Measurements from ENCODE around the gene LCAT.

DNA sequence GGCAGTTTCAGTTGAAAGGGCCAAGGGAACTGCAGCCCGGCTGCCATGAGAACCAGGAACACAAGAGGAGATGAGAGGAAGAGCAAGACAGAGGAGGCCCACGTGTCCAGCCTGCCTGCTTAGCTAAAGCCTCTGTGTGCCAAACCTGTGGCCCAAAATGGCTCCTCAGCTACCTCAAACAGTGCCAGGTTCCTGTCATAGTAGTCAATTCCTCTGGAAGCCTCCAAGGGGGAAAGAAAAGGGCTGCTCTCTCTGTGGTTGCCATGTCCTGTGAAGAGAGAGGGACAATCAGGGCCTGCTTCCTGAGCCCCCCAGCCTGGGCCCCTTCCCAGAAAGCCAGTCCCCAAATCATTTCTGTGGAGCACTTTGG, 19.4 kb upstream of the LCAT start:
- TF ChIP-seq CTCF (IDR thresholded peaks at IDR 0.05) (no peak), POLR2A (IDR thresholded peaks at IDR 0.05) (no peak)

Data from Peyer's patch (tissue), 4 donors.